Measurements from ENCODE around the gene AVPR2. TPM values are rescaled to one million over a fixed set of nuclear protein-coding genes. Genes with fewer than 3 reads are reported as not detected.

AVPR2 gene
- total and polyA plus RNA-seq, 9 of the 15 experiments (the other 6 are each of a cell fraction or from before 2014, with no cell fraction given) = not detected

DNA sequence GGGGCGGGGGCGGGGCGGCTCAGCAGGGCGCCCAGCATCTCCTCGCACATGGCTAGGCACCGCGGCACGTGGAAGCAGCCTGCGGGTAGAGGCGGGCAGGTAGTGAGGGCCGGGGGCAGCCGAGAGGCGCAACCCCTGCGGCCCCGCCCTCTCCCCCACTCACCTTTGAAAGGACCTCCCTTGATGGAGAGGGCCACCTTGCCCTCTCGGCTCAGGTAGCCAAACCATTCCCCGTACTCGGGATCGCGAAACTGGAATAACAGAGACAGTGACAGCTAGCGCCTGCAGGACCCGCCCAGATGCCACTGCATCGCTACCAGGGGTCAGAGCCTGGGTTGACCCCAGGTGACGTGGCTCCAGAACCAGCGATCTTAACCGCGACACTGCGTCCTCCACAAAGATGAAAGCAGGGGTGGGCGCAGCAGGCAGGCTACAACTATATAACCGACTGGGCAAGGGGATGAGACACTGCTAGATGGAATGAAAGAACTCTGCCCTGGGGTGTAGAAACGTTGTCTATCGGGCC, 30.9 kb downstream of the AVPR2 start:
- ATAC-seq (peak; percentile 7), FAIRE-seq (peak; percentile 49), DNase-seq (ENCODE audit: extremely low read depth in 1 of 4, low spot score in 3 of 4) (peak in 2 of 4 experiments; percentile 28 to 45)
- CTCF ChIA-PET (ENCODE audit: low intra/inter-chr PET ratio) = no interaction called here
- H3K79me2 ChIP-seq (ENCODE audit: control insufficient read depth, insufficient read depth, low read length) = peaks cover 32% of the 10 kb centered on the region
- BruUV-seq (replicated peaks) = no TSS peak
- no peaks in the 10 kb centered on the region for H3K27me3 ChIP-seq (ENCODE audit: control insufficient read depth in 2 of 2, insufficient read depth in 2 of 2, low read length in 2 of 2)
- in situ Hi-C loops (cut with MboI) = no loop called here
- H3K4me2 ChIP-seq (ENCODE audit: insufficient read depth, low read length) = peak overlapping the region; percentile 61
- POLR2A ChIA-PET = interaction anchor here (0.6 to 2.0 kb wide), 4 partner anchors 10 to 141 kb away, joined by 3 to 12 read pairs (median 4); partner anchors contain the start of genes IDH3G, RENBP and SSR4
- H3K9me3 ChIP-seq (replicated peaks; ENCODE audit: control insufficient read depth, insufficient read depth, low read depth, low read length) = no peaks in the 10 kb centered on the region
- peaks cover 12 to 40% of the 10 kb centered on the region in 2 experiments; a peak in 4 of 5 replicates for H3K4me1 ChIP-seq (replicated peaks in 1 of 2; ENCODE audit: control insufficient read depth in 2 of 2, insufficient read depth in 2 of 2, low read length in 2 of 2)
- H3K36me3 ChIP-seq (ENCODE audit: control insufficient read depth, insufficient read depth, low read length) = peaks cover 36% of the 10 kb centered on the region; the same call in 2 of the 3 replicates
- H3K9ac ChIP-seq (ENCODE audit: insufficient read depth in 1 of 2, low read depth in 2 of 2, low read length in 2 of 2) = peak overlapping the region; percentile 45 to 87
- no peaks in the 10 kb centered on the region for H3K9me1 ChIP-seq (ENCODE audit: control insufficient read depth, insufficient read depth, low read length)
- intact Hi-C loops (cut with micrococcal nuclease) = no loop called here
- peak overlapping the region; percentile 29 for H3K4me3 ChIP-seq
- H4K20me1 ChIP-seq (replicated peaks; ENCODE audit: control insufficient read depth, insufficient read depth, low read length) = no peaks in the 10 kb centered on the region
- H2AFZ ChIP-seq (ENCODE audit: low read depth, low read length) = peak overlapping the region; percentile 83
- H3K27ac ChIP-seq (ENCODE audit: extremely low read depth, low read depth, low read length) = peak overlapping the region; percentile 46; the same call in 1 of the 3 replicates
- 22% methylated on average over 15 of the region's 32 CpGs for WGBS (ENCODE audit: insufficient coverage, low coverage, missing lambda C conversion rate)
- TF ChIP-seq RUNX1 (IDR thresholded peaks at IDR 0.05; ENCODE audit: low read depth) (no peak), CREM (IDR thresholded peaks at IDR 0.05; ENCODE audit: low read depth) (0 out of 2 replicates have a peak, but pooled peaks have one; percentile 21), RBM14 (IDR thresholded peaks at IDR 0.05; ENCODE audit: borderline replicate concordance, insufficient read depth, low read depth, low read length) (no peak), SAFB (IDR thresholded peaks at IDR 0.05; ENCODE audit: borderline replicate concordance, low read depth, low read length) (no peak), HOXB6 (CRISPR knock-in tag; IDR thresholded peaks at IDR 0.05; ENCODE audit: borderline replicate concordance) (no peak), TGIF2 (CRISPR knock-in tag; IDR thresholded peaks at IDR 0.05) (no peak), CTBP1 (IDR thresholded peaks at IDR 0.05; ENCODE audit: borderline replicate concordance) (peak; percentile 16; the same call in 1 of the 2 replicates), RB1 (IDR thresholded peaks at IDR 0.05; ENCODE audit: low read depth) (0 out of 2 replicates have a peak, but pooled peaks have one; percentile 9), BRF1 (IDR thresholded peaks at IDR 0.05; ENCODE audit: borderline replicate concordance, extremely low read depth, insufficient read length) (no peak)
- TF ChIP-seq, protein P1, sequence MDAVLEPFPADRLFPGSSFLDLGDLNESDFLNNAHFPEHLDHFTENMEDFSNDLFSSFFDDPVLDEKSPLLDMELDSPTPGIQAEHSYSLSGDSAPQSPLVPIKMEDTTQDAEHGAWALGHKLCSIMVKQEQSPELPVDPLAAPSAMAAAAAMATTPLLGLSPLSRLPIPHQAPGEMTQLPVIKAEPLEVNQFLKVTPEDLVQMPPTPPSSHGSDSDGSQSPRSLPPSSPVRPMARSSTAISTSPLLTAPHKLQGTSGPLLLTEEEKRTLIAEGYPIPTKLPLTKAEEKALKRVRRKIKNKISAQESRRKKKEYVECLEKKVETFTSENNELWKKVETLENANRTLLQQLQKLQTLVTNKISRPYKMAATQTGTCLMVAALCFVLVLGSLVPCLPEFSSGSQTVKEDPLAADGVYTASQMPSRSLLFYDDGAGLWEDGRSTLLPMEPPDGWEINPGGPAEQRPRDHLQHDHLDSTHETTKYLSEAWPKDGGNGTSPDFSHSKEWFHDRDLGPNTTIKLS (IDR thresholded peaks at IDR 0.05; ENCODE audit: borderline replicate concordance, low read depth) = no peak; the same call in 1 of the 2 replicates
- TF ChIP-seq, protein P2, sequence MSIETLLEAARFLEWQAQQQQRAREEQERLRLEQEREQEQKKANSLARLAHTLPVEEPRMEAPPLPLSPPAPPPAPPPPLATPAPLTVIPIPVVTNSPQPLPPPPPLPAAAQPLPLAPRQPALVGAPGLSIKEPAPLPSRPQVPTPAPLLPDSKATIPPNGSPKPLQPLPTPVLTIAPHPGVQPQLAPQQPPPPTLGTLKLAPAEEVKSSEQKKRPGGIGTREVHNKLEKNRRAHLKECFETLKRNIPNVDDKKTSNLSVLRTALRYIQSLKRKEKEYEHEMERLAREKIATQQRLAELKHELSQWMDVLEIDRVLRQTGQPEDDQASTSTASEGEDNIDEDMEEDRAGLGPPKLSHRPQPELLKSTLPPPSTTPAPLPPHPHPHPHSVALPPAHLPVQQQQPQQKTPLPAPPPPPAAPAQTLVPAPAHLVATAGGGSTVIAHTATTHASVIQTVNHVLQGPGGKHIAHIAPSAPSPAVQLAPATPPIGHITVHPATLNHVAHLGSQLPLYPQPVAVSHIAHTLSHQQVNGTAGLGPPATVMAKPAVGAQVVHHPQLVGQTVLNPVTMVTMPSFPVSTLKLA (conservative IDR thresholded peaks at IDR 0.05) = peak; percentile 55 to 77; a peak in 3 of 4 replicates
- TF ChIP-seq, protein P3, sequence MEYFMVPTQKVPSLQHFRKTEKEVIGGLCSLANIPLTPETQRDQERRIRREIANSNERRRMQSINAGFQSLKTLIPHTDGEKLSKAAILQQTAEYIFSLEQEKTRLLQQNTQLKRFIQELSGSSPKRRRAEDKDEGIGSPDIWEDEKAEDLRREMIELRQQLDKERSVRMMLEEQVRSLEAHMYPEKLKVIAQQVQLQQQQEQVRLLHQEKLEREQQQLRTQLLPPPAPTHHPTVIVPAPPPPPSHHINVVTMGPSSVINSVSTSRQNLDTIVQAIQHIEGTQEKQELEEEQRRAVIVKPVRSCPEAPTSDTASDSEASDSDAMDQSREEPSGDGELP (CRISPR knock-in tag; IDR thresholded peaks at IDR 0.05; ENCODE audit: borderline replicate concordance) = 0 out of 2 replicates have a peak, but pooled peaks have one; percentile 26
- TF ChIP-seq, protein P4, sequence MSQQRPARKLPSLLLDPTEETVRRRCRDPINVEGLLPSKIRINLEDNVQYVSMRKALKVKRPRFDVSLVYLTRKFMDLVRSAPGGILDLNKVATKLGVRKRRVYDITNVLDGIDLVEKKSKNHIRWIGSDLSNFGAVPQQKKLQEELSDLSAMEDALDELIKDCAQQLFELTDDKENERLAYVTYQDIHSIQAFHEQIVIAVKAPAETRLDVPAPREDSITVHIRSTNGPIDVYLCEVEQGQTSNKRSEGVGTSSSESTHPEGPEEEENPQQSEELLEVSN (IDR thresholded peaks at IDR 0.05; ENCODE audit: borderline replicate concordance in 1 of 2, extremely low read depth in 1 of 2, insufficient read depth in 1 of 2, insufficient read length in 1 of 2, low read depth in 1 of 2, low read length in 1 of 2, poor library complexity in 1 of 2, severe bottlenecking in 1 of 2) = peak; percentile 25 to 52

Measured in K562 (cell line).